ENCODE results near the gene MARK1. TPM values are rescaled to one million over a fixed set of nuclear protein-coding genes. Genes with fewer than 3 reads are reported as not detected.

The MARK1 gene
- total RNA-seq, 4 donors from 2014 or later = 2.2 to 5.3 (median 3.7) TPM

- no peak for DNase-seq (ENCODE audit: low spot score in 2 of 2)
- TF ChIP-seq CTCF (IDR thresholded peaks at IDR 0.05) (no peak), POLR2A (IDR thresholded peaks at IDR 0.05) (no peak)
Observed at GRCh38 chr1:220710333-220710732, 182.4 kb downstream of the MARK1 start.

GRCh38 chr1:220711056-220711809, 183.3 kb downstream of the MARK1 start:
- intact Hi-C loops (cut with DNase I; ENCODE audit: low total_unique reads) = no loop called here
- DNase-seq (ENCODE audit: low spot score in 2 of 2) = no peak
- TF ChIP-seq CTCF (IDR thresholded peaks at IDR 0.05) = no peak
- no peak for TF ChIP-seq POLR2A (IDR thresholded peaks at IDR 0.05)
- WGBS, 2 donors = 75 to 79% methylated on average over 9 of the region's 9 CpGs
- H3K4me3 ChIP-seq (ENCODE audit: low read depth, poor library complexity, severe bottlenecking) = no peak overlapping the region

More at GRCh38 chr1:220710333-220710732, 182.4 kb downstream of the MARK1 start:
- no peak overlapping the region for H3K4me3 ChIP-seq (ENCODE audit: low read depth, poor library complexity, severe bottlenecking)
- WGBS, 2 donors = 65 to 66% methylated on average over 4 of the region's 4 CpGs
- intact Hi-C loops (cut with DNase I; ENCODE audit: low total_unique reads) = no loop called here

Other genes starting within 250 kb of the MARK1 start
- gene C1orf115, start 162.2 kb downstream of the MARK1 start, total RNA-seq = 10 to 100 TPM in 2 of 4 donors, 1 to 10 TPM in 2; 7.5 to 20.5 (median 13.3) TPM
- 1 to 10 TPM; 4.3 to 8.6 (median 5.6) TPM for gene MTARC2, start 220.2 kb downstream of the MARK1 start, total RNA-seq